ENCODE measurements around the gene PCGF2. TPM values are rescaled to one million over a fixed set of nuclear protein-coding genes. Genes with fewer than 3 reads are reported as not detected.

Gene PCGF2
- total RNA-seq, 2 experiments from 2014 or later, result 12.8 to 47.3 TPM

GRCh38 chr17:38746004-38746848 is 1.9 kb downstream of the PCGF2 start:
- intact Hi-C loops (cut with micrococcal nuclease; ENCODE audit: unreplicated experiment), result loop anchor here (2.0 kb wide), 1 partner anchor 43 kb away; no protein-coding TSS in a partner anchor
- H3K4me3 ChIP-seq (ENCODE audit: low read depth, low read length, poor library complexity, severe bottlenecking), result peak overlapping the region; percentile 79
- H3K36me3 ChIP-seq (ENCODE audit: insufficient read depth, low read length), result peaks cover 13% of the 10 kb centered on the region; the same call in 1 of the 2 replicates
- peaks cover 77% of the 10 kb centered on the region for H3K4me1 ChIP-seq (ENCODE audit: insufficient read depth, low read length, poor library complexity, severe bottlenecking)
- H3K27ac ChIP-seq (ENCODE audit: low read depth, low read length, poor library complexity, severe bottlenecking), result peak overlapping the region; percentile 84
- TF ChIP-seq CTCF (conservative IDR thresholded peaks at IDR 0.05; ENCODE audit: low read length), result no peak
- TF ChIP-seq EZH2phosphoT487 (IDR thresholded peaks at IDR 0.05; ENCODE audit: borderline replicate concordance, low read depth, low read length), result no peak
- peak; percentile 58 for DNase-seq (ENCODE audit: low spot score)
- TSS peak; percentile 61 for BruUV-seq (replicated peaks)
- ChIA-PET POLR2A (interaction anchor here (0.7 to 1.2 kb wide), 3 partner anchors 15 to 165 kb away, joined by 3 to 4 read pairs (median 3); no protein-coding TSS in a partner anchor), CTCF (ENCODE audit: unreplicated experiment) (no interaction called here)
- no peaks in the 10 kb centered on the region for H4K20me1 ChIP-seq (ENCODE audit: insufficient read depth, low read length)
- no peak overlapping the region; the same call in 1 of the 2 replicates for H2AFZ ChIP-seq (ENCODE audit: low read length)
- no peaks in the 10 kb centered on the region for H3K9me2 ChIP-seq (ENCODE audit: insufficient read depth, low read length)
- peak overlapping the region; percentile 80 for H3K4me2 ChIP-seq (ENCODE audit: low read length)
- H3K9me3 ChIP-seq (ENCODE audit: low read length), result no peaks in the 10 kb centered on the region
- H3K79me2 ChIP-seq (ENCODE audit: insufficient read depth, low read depth, low read length), result peaks cover 61% of the 10 kb centered on the region

DNA sequence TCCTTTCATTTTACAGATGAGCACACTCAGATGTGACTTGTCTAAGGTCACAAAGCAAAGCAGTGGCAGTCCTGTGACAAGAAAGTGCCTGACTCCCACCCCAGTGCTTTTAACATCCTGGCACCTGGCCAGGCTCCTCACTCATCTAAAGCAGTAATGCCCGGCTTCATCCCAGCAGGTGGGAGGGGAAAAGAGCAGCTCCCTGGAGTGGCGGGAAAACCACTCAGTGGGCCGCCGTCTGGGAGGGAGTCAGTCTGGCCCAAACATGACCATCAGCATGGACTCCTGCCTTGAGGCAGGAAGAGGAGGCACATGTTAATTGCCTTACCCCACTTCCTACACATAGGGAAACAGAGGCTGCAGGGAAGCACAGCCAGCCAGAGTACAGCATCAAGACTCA is 2.6 kb downstream of the PCGF2 start:
- H3K79me2 ChIP-seq (ENCODE audit: insufficient read depth, low read depth, low read length), result peaks cover 67% of the 10 kb centered on the region
- H4K20me1 ChIP-seq (ENCODE audit: insufficient read depth, low read length), result no peaks in the 10 kb centered on the region
- H3K36me3 ChIP-seq (ENCODE audit: insufficient read depth, low read length), result peaks cover 19% of the 10 kb centered on the region
- H2AFZ ChIP-seq (ENCODE audit: low read length), result no peak overlapping the region
- ChIA-PET CTCF (ENCODE audit: unreplicated experiment) (no interaction called here), POLR2A (interaction anchor here (0.6 to 1.2 kb wide), 4 partner anchors 11 to 121 kb away, joined by 3 to 4 read pairs (median 4); no protein-coding TSS in a partner anchor)
- DNase-seq (ENCODE audit: low spot score), result peak; percentile 77
- no TSS peak for BruUV-seq (replicated peaks)
- TF ChIP-seq EZH2phosphoT487 (IDR thresholded peaks at IDR 0.05; ENCODE audit: borderline replicate concordance, low read depth, low read length) (no peak), CTCF (conservative IDR thresholded peaks at IDR 0.05; ENCODE audit: low read length) (no peak)
- H3K9me2 ChIP-seq (ENCODE audit: insufficient read depth, low read length), result no peaks in the 10 kb centered on the region
- peak overlapping the region; percentile 80 for H3K4me2 ChIP-seq (ENCODE audit: low read length)
- H3K4me3 ChIP-seq (ENCODE audit: low read depth, low read length, poor library complexity, severe bottlenecking), result peak overlapping the region; percentile 79
- peaks cover 77% of the 10 kb centered on the region for H3K4me1 ChIP-seq (ENCODE audit: insufficient read depth, low read length, poor library complexity, severe bottlenecking)
- intact Hi-C loops (cut with micrococcal nuclease; ENCODE audit: unreplicated experiment), result no loop called here
- H3K9me3 ChIP-seq (ENCODE audit: low read length), result no peaks in the 10 kb centered on the region
- H3K27ac ChIP-seq (ENCODE audit: low read depth, low read length, poor library complexity, severe bottlenecking), result peak overlapping the region; percentile 84
